ENCODE data around the gene DRC1. TPM values are rescaled to one million over a fixed set of nuclear protein-coding genes. Genes with fewer than 3 reads are reported as not detected.
A peak's percentile ranks its signal among the peaks of the same experiment; 100 is the strongest.

The DRC1 gene
- total and polyA plus RNA-seq, 2 of the 13 experiments (the other 11 are each of a cell fraction or from before 2014, with no cell fraction given), result 0.07 TPM; not detected in 1

- TF ChIP-seq HIC2 (CRISPR knock-in tag; IDR thresholded peaks at IDR 0.05; ENCODE audit: low read depth) (0 out of 2 replicates have a peak, but pooled peaks have one; percentile 37), ATM (IDR thresholded peaks at IDR 0.05; ENCODE audit: borderline replicate concordance) (no peak), CAMTA2 (CRISPR knock-in tag; IDR thresholded peaks at IDR 0.05; ENCODE audit: borderline replicate concordance) (no peak), TBX2 (CRISPR knock-in tag; IDR thresholded peaks at IDR 0.05; ENCODE audit: borderline replicate concordance) (peak; percentile 44; the same call in 1 of the 2 replicates), DNMT3B (CRISPR knock-in tag; conservative IDR thresholded peaks at IDR 0.05) (0 out of 2 replicates have a peak, but pooled peaks have one; percentile 55), ZBTB39 (CRISPR knock-in tag; IDR thresholded peaks at IDR 0.05) (no peak), IRX3 (CRISPR knock-in tag; IDR thresholded peaks at IDR 0.05; ENCODE audit: borderline replicate concordance, low read depth) (no peak), MED13 (CRISPR knock-in tag; IDR thresholded peaks at IDR 0.05) (no peak), CEBPB (IDR thresholded peaks at IDR 0.05; ENCODE audit: borderline replicate concordance, low read depth, low read length) (no peak), KLF13 (CRISPR knock-in tag; IDR thresholded peaks at IDR 0.05) (no peak), GPN1 (CRISPR knock-in tag; IDR thresholded peaks at IDR 0.05; ENCODE audit: borderline replicate concordance) (no peak), SIX1 (CRISPR knock-in tag; IDR thresholded peaks at IDR 0.05; ENCODE audit: borderline replicate concordance) (peak; percentile 18; the same call in 1 of the 2 replicates), MLX (CRISPR knock-in tag; IDR thresholded peaks at IDR 0.05) (peak; percentile 43; the same call in 1 of the 2 replicates), ZMAT3 (CRISPR knock-in tag; conservative IDR thresholded peaks at IDR 0.05) (peak; percentile 70; the same call in 1 of the 2 replicates), PLSCR1 (CRISPR knock-in tag; IDR thresholded peaks at IDR 0.05; ENCODE audit: borderline replicate concordance) (no peak), ZNF709 (CRISPR knock-in tag; IDR thresholded peaks at IDR 0.05) (no peak), SMC3 (IDR thresholded peaks at IDR 0.05; ENCODE audit: low read length) (no peak), ZNF557 (CRISPR knock-in tag; IDR thresholded peaks at IDR 0.05) (no peak), EEA1 (CRISPR knock-in tag; IDR thresholded peaks at IDR 0.05; ENCODE audit: borderline replicate concordance) (no peak), ZSCAN22 (CRISPR knock-in tag; IDR thresholded peaks at IDR 0.05) (no peak), PITX1 (CRISPR knock-in tag; IDR thresholded peaks at IDR 0.05) (peak; percentile 21; the same call in 1 of the 2 replicates), HNRNPUL1 (IDR thresholded peaks at IDR 0.05; ENCODE audit: low read depth, low read length) (no peak), ASH2L (IDR thresholded peaks at IDR 0.05; ENCODE audit: insufficient read length, low read depth, low read length) (peak; percentile 62), KDM6A (CRISPR knock-in tag; IDR thresholded peaks at IDR 0.05; ENCODE audit: low read depth) (peak; percentile 84), ZMAT5 (CRISPR knock-in tag; IDR thresholded peaks at IDR 0.05; ENCODE audit: borderline replicate concordance, low read depth) (no peak)
Observed at GRCh38 chr2:26456440-26457250, 54.9 kb downstream of the DRC1 start (continued).
